Endothelial cell of umbilical vein (primary cell): Measurements from ENCODE around the gene RAB3C. TPM values are rescaled to one million over a fixed set of nuclear protein-coding genes. Genes with fewer than 3 reads are reported as not detected.
A peak's percentile ranks its signal among the peaks of the same experiment; 100 is the strongest.

Experiments
- BruUV-seq: library from RNA; stranded (reverse); fragments of 400-500 nt; replicated peaks from 2 replicates; lab custom pipeline; 2021; lab: Mats Ljungman, UMichigan
- CTCF ChIA-PET: fragments of 300-600, 350-600 bp; sonication (Branson Sonifier 250); formaldehyde crosslinking; loops from one replicate; lab custom pipeline; 2021; ENCODE audit warnings: antibody characterized with exemption, inconsistent platforms; lab: Charles Lee
- POLR2A ChIA-PET: fragments of 300-600, 350-600 bp; sonication (Branson Sonifier 250); formaldehyde crosslinking; loops from one replicate; lab custom pipeline; 2021; ENCODE audit warnings: antibody characterized with exemption, inconsistent platforms; lab: Charles Lee
- DNase-seq: peaks from one replicate; pipeline ENCODE4 v3.0.0-alpha.2; 2011; ENCODE audit warnings: low read depth, low spot score
- FAIRE-seq: peaks from 2 replicates; lab custom pipeline; 2011; peaks lifted over from hg19 to GRCh38; lab: Jason Lieb, UNC
- H2AFZ ChIP-seq: 2 replicates; pipeline ENCODE4 v1.6.0; 2012; ENCODE audit warnings: low read depth, low read length, control low read depth, inconsistent platforms
- H3K27ac ChIP-seq: 2 replicates; pipeline ENCODE4 v1.5.1; 2011; ENCODE audit warnings: low read depth, mild to moderate bottlenecking, control low read depth, low read length, moderate library complexity; ENCODE audit not compliant: insufficient read depth
- H3K27me3 ChIP-seq, 2 experiments: 2 replicates each; pipeline versions ENCODE4 v1.6.0 to v1.6.1; 2011; ENCODE audit warnings: low read length in 2 of 2, mixed read lengths in 1 of 2; ENCODE audit not compliant: control insufficient read depth in 2 of 2, insufficient read depth in 2 of 2
- H3K36me3 ChIP-seq, 2 experiments: 2 replicates in 1 of 2; 3 replicates in 1 of 2; pipeline ENCODE4 v1.5.1; 2011; ENCODE audit warnings: low read length in 2 of 2, mild to moderate bottlenecking in 1 of 2, moderate library complexity in 1 of 2; ENCODE audit not compliant: control insufficient read depth in 2 of 2, insufficient read depth in 2 of 2; ENCODE audit errors: extremely low read depth in 1 of 2
- H3K4me1 ChIP-seq: 3 replicates; pipeline ENCODE4 v1.5.1; 2011; ENCODE audit warnings: mild to moderate bottlenecking, low read length; ENCODE audit not compliant: control insufficient read depth, insufficient read depth; ENCODE audit errors: extremely low read depth
- H3K4me2 ChIP-seq: 2 replicates; pipeline ENCODE4 v1.6.1; 2011; ENCODE audit warnings: low read length, control low read depth, mixed read lengths; ENCODE audit not compliant: insufficient read depth
- H3K4me3 ChIP-seq, 3 experiments: fragments of 200-600 bp in 1 of 3; sonication (generic), shearing (Covaris generic) in 1 of 3; replicated peaks in 1 of 3; 2 replicates each; pipeline ENCODE4 v1.5.1; 2011 to 2016; ENCODE audit warnings: control low read depth in 3 of 3, low read length in 3 of 3, mild to moderate bottlenecking in 2 of 3, inconsistent platforms in 1 of 3, low read depth in 1 of 3, moderate library complexity in 1 of 3; ENCODE audit not compliant: insufficient read depth in 1 of 3
- H3K79me2 ChIP-seq: 2 replicates; pipeline ENCODE4 v1.6.0; 2012; ENCODE audit warnings: low read length, inconsistent platforms; ENCODE audit not compliant: control insufficient read depth, insufficient read depth
- H3K9ac ChIP-seq: replicated peaks from 2 replicates; pipeline ENCODE3; 2011; ENCODE audit warnings: low read length, control low read depth; ENCODE audit not compliant: insufficient read depth; ENCODE audit errors: extremely low read depth
- H3K9me1 ChIP-seq: replicated peaks from 3 replicates; pipeline ENCODE4 v1.6.0; 2011; ENCODE audit warnings: mild to moderate bottlenecking, low read length; ENCODE audit not compliant: control insufficient read depth, insufficient read depth; ENCODE audit errors: extremely low read depth
- H3K9me3 ChIP-seq: replicated peaks from 2 replicates; pipeline ENCODE4 v1.5.1; 2012; ENCODE audit warnings: low read length, inconsistent platforms; ENCODE audit not compliant: control insufficient read depth, insufficient read depth
- H4K20me1 ChIP-seq: replicated peaks from 2 replicates; pipeline ENCODE3; 2011; ENCODE audit warnings: mild to moderate bottlenecking, low read length; ENCODE audit not compliant: control insufficient read depth, insufficient read depth; ENCODE audit errors: extremely low read depth
- EZH2 ChIP-seq: IDR thresholded peaks from 2 replicates; pipeline ENCODE4 v1.6.1; 2012; ENCODE audit warnings: borderline replicate concordance, low read depth, mild to moderate bottlenecking, moderate library complexity, low read length, inconsistent platforms; ENCODE audit not compliant: severe bottlenecking
- FOS ChIP-seq: IDR thresholded peaks from 2 replicates; pipeline ENCODE4 v1.6.1; 2011; ENCODE audit warnings: mild to moderate bottlenecking, low read length, moderate library complexity, borderline replicate concordance; ENCODE audit not compliant: insufficient read depth
- JUN ChIP-seq: IDR thresholded peaks from 2 replicates; pipeline ENCODE4 v1.6.1; 2011; ENCODE audit warnings: borderline replicate concordance, low read depth; ENCODE audit not compliant: insufficient read length, insufficient read depth
- MYC ChIP-seq: IDR thresholded peaks from one replicate; pipeline ENCODE4 v1.6.1; 2011; ENCODE audit warnings: mild to moderate bottlenecking, low read depth, low read length
- POLR2A ChIP-seq: IDR thresholded peaks from 2 replicates; pipeline ENCODE4 v1.6.1; 2012; ENCODE audit warnings: low read depth, mild to moderate bottlenecking, control low read depth, low read length
- POLR2AphosphoS5 ChIP-seq: IDR thresholded peaks from 2 replicates; pipeline ENCODE4 v1.6.1; 2012; ENCODE audit warnings: low read depth, mild to moderate bottlenecking, control low read depth, low read length, moderate library complexity; ENCODE audit not compliant: insufficient read depth
- dilution Hi-C: fragments of 300-500 bp; cut with MboI; formaldehyde crosslinking; loops from one replicate; pipeline ENCODE4 v1.15.0; 2019; ENCODE audit warnings: low sequenced_read_pairs; ENCODE audit not compliant: extremely low pct_ligation_motif_present
- intact Hi-C: fragments of 100-400 bp; cut with micrococcal nuclease; formaldehyde crosslinking; loops from one replicate; pipeline ENCODE4 v1.10.0; 2022
- polyA plus RNA-seq, 4 experiments: library from polyadenylated mRNA; depleted of rRNA in 3 of 4; stranded (reverse) in 3 of 4; unstranded in 1 of 4; fragments of >200 nt; gene quantifications; 2 replicates each; pipeline versions ENCODE4 v1.2.1 to v1.2.3, GENCODE V29; 2011 to 2012; ENCODE audit warnings: missing spikeins in 1 of 4
- total RNA-seq: library from RNA; stranded (reverse); gene quantifications from 2 replicates; pipeline ENCODE4 v1.2.3, GENCODE V29; 2021
- TF ChIP-seq, protein P1 (sequence below): IDR thresholded peaks from 2 replicates; pipeline ENCODE4 v1.6.1; 2011; ENCODE audit not compliant: insufficient read depth, insufficient read length
- TF ChIP-seq, protein P2 (sequence below), 2 donors: IDR thresholded peaks; 1 replicate in 1 of 2; 2 replicates in 1 of 2; pipeline ENCODE4 v1.5.1; 2011; ENCODE audit warnings: low read length in 2 of 2, mild to moderate bottlenecking in 2 of 2, moderate library complexity in 2 of 2, control low read depth in 1 of 2, inconsistent platforms in 1 of 2, low read depth in 1 of 2; ENCODE audit not compliant: insufficient read depth in 1 of 2; ENCODE audit errors: extremely low read depth in 1 of 2

Gene RAB3C
- total and polyA plus RNA-seq, 2 donors (not counting 3 experiments of a cell fraction or from before 2014, with no cell fraction given): 0.04 to 0.66 TPM

DNA sequence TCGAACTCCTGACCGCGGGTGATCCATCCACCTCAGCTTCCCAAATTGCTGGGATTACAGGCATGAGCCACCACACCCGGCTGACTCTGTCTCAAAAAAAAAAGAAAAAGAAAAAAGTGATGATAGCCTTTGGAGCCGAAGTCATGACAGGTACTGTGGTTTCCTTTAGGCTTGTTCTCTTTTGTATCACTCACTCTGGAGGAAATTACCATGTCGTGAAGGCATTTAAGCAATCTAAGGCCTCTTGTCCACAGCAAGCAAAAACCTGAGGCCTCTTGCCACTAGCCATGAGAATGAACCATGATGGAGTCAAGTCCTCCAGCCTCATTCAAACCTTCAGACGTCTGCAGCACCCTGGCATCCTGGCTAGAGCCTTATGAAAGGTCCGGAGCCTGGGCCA lies 286.1 kb downstream of the RAB3C start:
- no peaks in the 10 kb centered on the region for H3K36me3 ChIP-seq
- H3K9ac ChIP-seq: no peak overlapping the region
- H3K4me3 ChIP-seq: no peak overlapping the region
- no peak overlapping the region for H2AFZ ChIP-seq
- H3K4me1 ChIP-seq: no peaks in the 10 kb centered on the region
- TF ChIP-seq, protein P1, sequence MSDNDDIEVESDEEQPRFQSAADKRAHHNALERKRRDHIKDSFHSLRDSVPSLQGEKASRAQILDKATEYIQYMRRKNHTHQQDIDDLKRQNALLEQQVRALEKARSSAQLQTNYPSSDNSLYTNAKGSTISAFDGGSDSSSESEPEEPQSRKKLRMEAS: no peak
- TF ChIP-seq EZH2 (no peak), POLR2AphosphoS5 (no peak), POLR2A (no peak), FOS (no peak), JUN (no peak)
- no peaks in the 10 kb centered on the region for H3K9me1 ChIP-seq
- BruUV-seq: no TSS peak
- intact Hi-C loops (no loop called here), dilution Hi-C loops (no loop called here)
- peaks cover 15 to 44% of the 10 kb centered on the region in 2 experiments for H3K27me3 ChIP-seq
- FAIRE-seq (no peak), DNase-seq (no peak)
- no peak overlapping the region for H3K4me2 ChIP-seq
- POLR2A ChIA-PET: interaction anchor here (0.7 kb wide), 1 partner anchor 1402 kb away, joined by 4 read pairs; no protein-coding TSS in a partner anchor
- no peak overlapping the region for H3K27ac ChIP-seq
- no peaks in the 10 kb centered on the region for H3K79me2 ChIP-seq
- no peaks in the 10 kb centered on the region for H3K9me3 ChIP-seq
- no peaks in the 10 kb centered on the region for H4K20me1 ChIP-seq
- CTCF ChIA-PET: interaction anchor here (1.0 to 2.9 kb wide), 2 partner anchors 18 to 931 kb away, joined by 3 to 18 read pairs; no protein-coding TSS in a partner anchor

DNA sequence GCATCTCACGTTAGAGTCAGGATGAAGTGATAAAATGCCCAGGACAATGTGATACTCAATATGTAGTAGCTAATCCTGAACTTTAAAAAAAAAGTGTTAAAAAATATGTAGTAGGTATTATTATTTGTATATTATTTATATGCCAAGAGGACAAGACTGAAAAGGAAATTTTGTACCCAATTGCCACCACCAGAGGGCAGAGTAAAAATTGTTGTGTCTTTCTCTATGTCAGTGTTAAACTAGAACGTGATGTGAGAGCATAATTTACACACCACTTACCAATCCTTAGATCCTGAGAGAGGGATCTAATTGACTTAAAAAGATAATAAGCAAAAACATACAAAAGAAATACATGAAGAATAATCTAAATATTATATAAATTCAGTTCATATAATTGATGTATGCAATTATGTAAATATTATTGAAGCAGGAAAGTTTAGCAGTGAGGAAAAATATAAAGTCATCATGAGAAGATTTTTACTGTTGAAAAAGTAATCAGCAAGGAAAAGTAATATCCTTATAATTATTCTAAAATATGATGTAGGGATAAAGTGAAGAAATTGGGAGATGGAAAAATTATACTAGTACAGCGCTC lies 288.9 kb downstream of the RAB3C start:
- FAIRE-seq: peak; percentile 47
- CTCF ChIA-PET: interaction anchor here (1.0 to 2.9 kb wide), 8 partner anchors 9 to 303 kb away, joined by 4 to 18 read pairs (median 4); no protein-coding TSS in a partner anchor
- peak; percentile 56 for DNase-seq
- no peaks in the 10 kb centered on the region for H3K9me1 ChIP-seq
- no peak for TF ChIP-seq JUN
- TF ChIP-seq EZH2: no peak
- TF ChIP-seq, protein P2, sequence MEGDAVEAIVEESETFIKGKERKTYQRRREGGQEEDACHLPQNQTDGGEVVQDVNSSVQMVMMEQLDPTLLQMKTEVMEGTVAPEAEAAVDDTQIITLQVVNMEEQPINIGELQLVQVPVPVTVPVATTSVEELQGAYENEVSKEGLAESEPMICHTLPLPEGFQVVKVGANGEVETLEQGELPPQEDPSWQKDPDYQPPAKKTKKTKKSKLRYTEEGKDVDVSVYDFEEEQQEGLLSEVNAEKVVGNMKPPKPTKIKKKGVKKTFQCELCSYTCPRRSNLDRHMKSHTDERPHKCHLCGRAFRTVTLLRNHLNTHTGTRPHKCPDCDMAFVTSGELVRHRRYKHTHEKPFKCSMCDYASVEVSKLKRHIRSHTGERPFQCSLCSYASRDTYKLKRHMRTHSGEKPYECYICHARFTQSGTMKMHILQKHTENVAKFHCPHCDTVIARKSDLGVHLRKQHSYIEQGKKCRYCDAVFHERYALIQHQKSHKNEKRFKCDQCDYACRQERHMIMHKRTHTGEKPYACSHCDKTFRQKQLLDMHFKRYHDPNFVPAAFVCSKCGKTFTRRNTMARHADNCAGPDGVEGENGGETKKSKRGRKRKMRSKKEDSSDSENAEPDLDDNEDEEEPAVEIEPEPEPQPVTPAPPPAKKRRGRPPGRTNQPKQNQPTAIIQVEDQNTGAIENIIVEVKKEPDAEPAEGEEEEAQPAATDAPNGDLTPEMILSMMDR (IDR thresholded peaks at IDR 0.05; ENCODE audit: extremely low read depth in 1 of 2, insufficient read depth in 1 of 2, low read depth in 1 of 2, low read length in 2 of 2): peak; percentile 41 to 54
- TF ChIP-seq MYC: no peak
- dilution Hi-C loops: no loop called here
- no peak overlapping the region for H3K9ac ChIP-seq
- H3K4me1 ChIP-seq: no peaks in the 10 kb centered on the region
- no peak overlapping the region for H3K4me3 ChIP-seq
- no peaks in the 10 kb centered on the region for H4K20me1 ChIP-seq
- no peak overlapping the region for H3K4me2 ChIP-seq
- no TSS peak for BruUV-seq
- no peak overlapping the region for H2AFZ ChIP-seq
- H3K27ac ChIP-seq: no peak overlapping the region
- peaks cover 20 to 45% of the 10 kb centered on the region in 2 experiments for H3K27me3 ChIP-seq
- POLR2A ChIA-PET: no interaction called here
- intact Hi-C loops: no loop called here
- H3K9me3 ChIP-seq: no peaks in the 10 kb centered on the region
- H3K36me3 ChIP-seq: no peaks in the 10 kb centered on the region
- no peaks in the 10 kb centered on the region for H3K79me2 ChIP-seq
